Fibroblast of mammary gland (primary cell): ENCODE data around the gene SRRM2.

Source experiments
- DNase-seq: peaks from one replicate; pipeline ENCODE4 v3.0.0-alpha.2; 2010; ENCODE audit warnings: low read depth
- H3K4me3 ChIP-seq: 2 replicates; pipeline ENCODE4 v1.5.1; 2011; ENCODE audit warnings: low read depth, mild to moderate bottlenecking, low read length, moderate library complexity; ENCODE audit not compliant: control insufficient read depth
- CTCF ChIP-seq: conservative IDR thresholded peaks from 2 replicates; pipeline ENCODE4 v1.5.1; 2011; ENCODE audit warnings: low read depth, low read length, inconsistent platforms; ENCODE audit not compliant: control insufficient read depth, insufficient read depth

The SRRM2 gene

DNA sequence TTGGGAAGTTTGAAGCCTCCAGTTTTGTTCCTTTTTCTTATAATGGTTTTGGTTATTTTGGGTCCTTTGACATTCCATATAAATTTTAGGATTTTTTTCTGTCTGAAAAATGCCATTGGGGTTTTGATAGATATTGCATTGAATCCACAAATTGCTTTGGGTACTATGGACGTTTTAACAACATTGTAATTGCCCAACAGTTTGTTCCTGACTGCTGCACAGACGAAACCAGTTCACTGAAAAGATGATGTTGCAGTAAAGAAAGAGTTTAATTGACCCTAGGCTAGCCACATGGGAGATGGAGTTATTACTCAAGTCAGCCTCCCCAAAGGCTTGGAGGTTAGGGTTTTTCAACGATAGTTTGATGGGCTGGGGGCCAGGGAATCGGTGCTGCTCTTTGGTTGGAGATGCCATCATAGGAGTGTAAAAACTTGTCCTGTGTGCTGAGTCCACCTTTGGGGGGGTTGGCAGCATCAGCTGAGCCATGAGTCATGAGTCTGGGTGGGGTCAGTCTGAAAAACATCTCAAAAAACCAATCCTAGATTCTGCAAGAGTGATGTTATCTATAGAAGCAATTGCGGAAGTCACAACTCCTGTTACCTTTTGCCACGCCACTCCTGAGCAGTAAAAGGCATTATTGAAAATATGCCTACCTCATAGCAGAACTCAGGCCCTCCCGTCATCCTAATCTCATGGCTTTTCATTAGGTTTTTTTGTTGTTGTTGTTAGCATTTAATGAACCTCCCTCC lies 43.1 kb downstream of the SRRM2 start:
- TF ChIP-seq CTCF, result no peak
- no peak overlapping the region for H3K4me3 ChIP-seq
- peak; percentile 50 for DNase-seq

DNA sequence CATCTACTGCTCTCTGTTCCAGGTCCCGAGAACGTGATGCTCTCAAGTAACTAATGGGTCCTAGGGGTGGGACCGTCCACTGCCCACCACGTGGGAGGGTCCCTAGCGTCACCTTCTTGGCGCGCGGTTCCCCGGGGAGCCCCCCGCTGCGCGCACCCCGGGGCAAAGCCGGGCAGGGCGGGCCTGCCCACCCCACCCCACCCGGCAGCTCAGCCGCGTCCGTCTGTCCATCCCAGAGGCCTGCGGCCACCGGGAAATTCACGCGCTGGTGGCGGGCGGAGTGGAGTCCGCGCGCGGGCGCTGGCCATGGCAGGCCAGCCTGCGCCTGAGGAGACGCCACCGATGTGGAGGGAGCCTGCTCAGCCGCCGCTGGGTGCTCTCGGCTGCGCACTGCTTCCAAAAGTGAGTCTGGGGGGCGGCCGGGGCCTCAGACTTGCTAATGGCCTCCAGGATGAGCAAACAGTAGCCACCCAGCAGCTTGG lies 46.3 kb downstream of the SRRM2 start:
- H3K4me3 ChIP-seq, result no peak overlapping the region
- DNase-seq, result no peak
- no peak for TF ChIP-seq CTCF

DNA sequence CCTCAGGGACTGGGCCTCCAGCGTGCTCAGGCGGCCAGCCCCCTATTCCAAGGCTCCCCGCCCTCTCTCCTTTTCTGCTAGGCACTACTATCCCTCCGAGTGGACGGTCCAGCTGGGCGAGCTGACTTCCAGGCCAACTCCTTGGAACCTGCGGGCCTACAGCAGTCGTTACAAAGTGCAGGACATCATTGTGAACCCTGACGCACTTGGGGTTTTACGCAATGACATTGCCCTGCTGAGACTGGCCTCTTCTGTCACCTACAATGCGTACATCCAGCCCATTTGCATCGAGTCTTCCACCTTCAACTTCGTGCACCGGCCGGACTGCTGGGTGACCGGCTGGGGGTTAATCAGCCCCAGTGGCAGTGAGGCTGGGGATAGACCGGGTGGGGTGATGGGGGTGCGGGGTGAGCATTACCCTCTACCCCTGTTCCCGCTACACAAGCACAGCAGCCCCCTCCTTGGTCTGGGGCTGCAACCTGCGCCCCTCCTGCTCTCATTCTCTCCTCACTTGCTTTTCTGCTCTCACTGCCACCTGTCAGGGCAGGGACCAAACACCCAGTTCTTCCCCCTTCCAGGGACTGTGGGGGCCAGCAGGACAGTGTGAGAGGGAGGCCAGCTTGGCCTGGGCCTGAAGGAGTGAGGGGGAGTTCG lies 46.9 kb downstream of the SRRM2 start:
- no peak for TF ChIP-seq CTCF
- DNase-seq, result no peak
- no peak overlapping the region for H3K4me3 ChIP-seq

GRCh38 chr16:2799859-2800226 lies 47.4 kb downstream of the SRRM2 start:
- TF ChIP-seq CTCF, result no peak
- DNase-seq, result peak; percentile 42
- H3K4me3 ChIP-seq, result no peak overlapping the region

- H3K4me3 ChIP-seq, result no peak overlapping the region
- DNase-seq, result no peak
- no peak for TF ChIP-seq CTCF
Measured at GRCh38 chr16:2803545-2804195, 51.2 kb downstream of the SRRM2 start.

DNA sequence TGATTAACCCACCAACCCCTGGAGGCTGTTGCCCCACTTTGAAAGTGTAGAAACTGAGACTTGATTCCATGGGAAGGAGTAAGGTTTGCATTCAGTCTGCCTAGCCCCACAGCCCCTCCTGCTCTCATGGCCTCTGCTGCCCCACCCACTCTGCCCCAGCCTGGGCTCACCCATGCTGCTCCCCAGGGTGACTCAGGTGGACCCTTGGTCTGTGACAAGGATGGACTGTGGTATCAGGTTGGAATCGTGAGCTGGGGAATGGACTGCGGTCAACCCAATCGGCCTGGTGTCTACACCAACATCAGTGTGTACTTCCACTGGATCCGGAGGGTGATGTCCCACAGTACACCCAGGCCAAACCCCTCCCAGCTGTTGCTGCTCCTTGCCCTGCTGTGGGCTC lies 52.3 kb downstream of the SRRM2 start:
- no peak for TF ChIP-seq CTCF
- no peak overlapping the region for H3K4me3 ChIP-seq
- DNase-seq, result no peak
